Neutrophil (primary cell): ENCODE data around the gene SPG7.
A peak's percentile ranks its signal among the peaks of the same experiment; 100 is the strongest.

Experiments used
- H3K27ac ChIP-seq: fragments of 200-600 bp; sonication (generic); 2 replicates; pipeline ENCODE4 v1.5.1; 2016; ENCODE audit warnings: mild to moderate bottlenecking, moderate library complexity
- H3K27me3 ChIP-seq: fragments of 200-600 bp; sonication (generic); 2 replicates; pipeline ENCODE4 v1.6.0; 2016; ENCODE audit warnings: mild to moderate bottlenecking
- H3K36me3 ChIP-seq: fragments of 200-600 bp; sonication (generic); 2 replicates; pipeline ENCODE4 v1.5.1; 2017
- H3K4me1 ChIP-seq, 2 experiments: fragments of 200-600 bp in 1 of 2; sonication (generic) in 1 of 2; 1 replicate in 1 of 2; 2 replicates in 1 of 2; pipeline versions ENCODE4 v1.5.1 to v1.6.1; 2013 to 2016; ENCODE audit warnings: low read depth in 1 of 2, low read length in 1 of 2, mild to moderate bottlenecking in 1 of 2, moderate library complexity in 1 of 2; ENCODE audit not compliant: control insufficient read depth in 1 of 2, insufficient read depth in 1 of 2
- H3K4me3 ChIP-seq, 2 experiments: fragments of 200-600 bp in 1 of 2; sonication (generic) in 1 of 2; 1 replicate in 1 of 2; 2 replicates in 1 of 2; pipeline ENCODE4 v1.5.1; 2013 to 2016; ENCODE audit warnings: low read depth in 1 of 2, low read length in 1 of 2, mild to moderate bottlenecking in 1 of 2, moderate library complexity in 1 of 2
- H3K9me3 ChIP-seq: fragments of 200-600 bp; sonication (generic); 2 replicates; pipeline ENCODE4 v1.5.1; 2016
- CTCF ChIP-seq: fragments of 200-600 bp; sonication (generic); IDR thresholded peaks from 2 replicates; pipeline ENCODE4 v1.5.1; 2016; ENCODE audit warnings: antibody characterized with exemption

Gene SPG7

GRCh38 chr16:89557690-89558490 is 49.7 kb downstream of the SPG7 start:
- Histone ChIP-seq H3K9me3 (no peaks in the 10 kb centered on the region), H3K27me3 (no peaks in the 10 kb centered on the region), H3K4me1 (peaks cover 25 to 38% of the 10 kb centered on the region in 2 experiments), H3K4me3 (no peak overlapping the region), H3K36me3 (peaks cover 48% of the 10 kb centered on the region), H3K27ac (no peak overlapping the region)
- no peak for TF ChIP-seq CTCF

- Histone ChIP-seq H3K9me3 (no peaks in the 10 kb centered on the region), H3K27me3 (peaks cover 6% of the 10 kb centered on the region), H3K4me3 (peak within 1 kb of the TSS; percentile 91 to 97), H3K4me1 (peaks cover 32 to 47% of the 10 kb centered on the region in 2 experiments), H3K36me3 (peaks cover 44% of the 10 kb centered on the region), H3K27ac (peak within 1 kb of the TSS; percentile 91)
- peak; percentile 52 for TF ChIP-seq CTCF
These were observed 52.4 kb downstream of the SPG7 start, which contains the start of gene RPL13 for GRCh38 chr16:89560378-89561141. TSS of gene RPL13 (plus strand) at chr16:89560682. CDS start at chr16:89560960, 278 bp downstream.

- peaks cover 36% of the 10 kb centered on the region for H3K36me3 ChIP-seq
- peaks cover 14% of the 10 kb centered on the region for H3K27me3 ChIP-seq
- H3K9me3 ChIP-seq = no peaks in the 10 kb centered on the region
- peaks cover 38 to 50% of the 10 kb centered on the region in 2 experiments for H3K4me1 ChIP-seq
- no peak for TF ChIP-seq CTCF
- H3K27ac ChIP-seq = peak overlapping the region; percentile 91
- H3K4me3 ChIP-seq = peak overlapping the region; percentile 91 to 97
These were observed 53.1 kb downstream of the SPG7 start for GRCh38 chr16:89561142-89561883.

DNA sequence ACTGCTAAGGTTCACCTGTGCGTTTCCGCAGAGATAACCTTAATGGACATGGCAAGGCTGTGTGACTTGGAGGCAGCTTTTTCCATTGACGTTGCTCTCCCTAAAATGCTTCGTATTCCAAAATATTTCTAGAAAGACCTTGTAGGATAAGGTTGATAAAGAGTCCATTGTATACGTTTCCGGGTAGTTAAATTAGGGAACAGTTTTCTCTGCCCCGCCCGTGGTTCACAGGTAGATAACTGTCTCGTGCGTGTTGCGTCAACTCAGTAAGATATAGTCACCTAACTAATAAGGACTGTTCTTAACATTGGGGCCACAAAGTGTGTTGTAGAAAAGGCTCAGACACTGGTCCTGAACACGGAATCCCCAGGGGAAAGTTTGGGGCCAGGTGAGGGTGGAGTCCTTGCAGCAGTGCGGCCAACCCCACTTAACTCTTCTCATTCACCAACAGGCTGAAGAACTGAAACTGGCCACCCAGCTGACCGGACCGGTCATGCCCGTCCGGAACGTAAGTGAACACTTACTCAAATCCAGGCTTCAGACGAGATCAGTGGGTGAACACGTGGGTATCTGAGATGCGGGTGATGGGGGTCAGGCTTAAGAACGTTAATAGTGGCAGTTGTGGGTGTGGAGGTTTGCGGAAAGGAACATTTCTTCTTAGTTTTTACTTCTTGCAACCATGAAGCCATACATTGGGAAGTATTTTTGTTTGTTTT is 53.8 kb downstream of the SPG7 start:
- H3K4me1 ChIP-seq = peaks cover 38 to 48% of the 10 kb centered on the region in 2 experiments
- no peak overlapping the region for H3K4me3 ChIP-seq
- H3K27ac ChIP-seq = no peak overlapping the region
- peaks cover 17% of the 10 kb centered on the region for H3K27me3 ChIP-seq
- H3K9me3 ChIP-seq = no peaks in the 10 kb centered on the region
- TF ChIP-seq CTCF = no peak
- peaks cover 33% of the 10 kb centered on the region for H3K36me3 ChIP-seq

- Histone ChIP-seq H3K4me3 (no peak overlapping the region), H3K27me3 (peaks cover 17% of the 10 kb centered on the region), H3K4me1 (peaks cover 38 to 42% of the 10 kb centered on the region in 2 experiments), H3K36me3 (peaks cover 33% of the 10 kb centered on the region), H3K27ac (no peak overlapping the region), H3K9me3 (no peaks in the 10 kb centered on the region)
- TF ChIP-seq CTCF = no peak
These were observed 54.7 kb downstream of the SPG7 start for GRCh38 chr16:89562939-89563338.
